GM23338 (cell line): ENCODE results near the gene INHA. TPM values are rescaled to one million over a fixed set of nuclear protein-coding genes. Genes with fewer than 3 reads are reported as not detected.

ENCODE experiments used
- ATAC-seq: fragments of 200-7000 bp; cut with Tn5 transposase; 3 replicates; pipeline ENCODE4 v1.9.1; 2020
- DNase-seq: peaks from one replicate; pipeline ENCODE4 v3.0.0-alpha.2; 2015; ENCODE audit warnings: low spot score
- H2AFZ ChIP-seq: fragments of 200-600 bp; sonication (generic); 2 replicates; pipeline ENCODE4 v1.8.0; 2016; ENCODE audit warnings: antibody characterized with exemption, mild to moderate bottlenecking, moderate library complexity
- H3F3A ChIP-seq: fragments of 200-600 bp; sonication (generic); replicated peaks from 2 replicates; pipeline ENCODE4 v1.8.0; 2017; ENCODE audit warnings: antibody characterized with exemption, mixed run types, low read depth
- H3K27ac ChIP-seq: fragments of 200-600 bp; sonication (generic); 2 replicates; pipeline ENCODE4 v1.6.1; 2016; ENCODE audit warnings: low read depth
- H3K27me3 ChIP-seq: fragments of 200-600 bp; sonication (generic); 2 replicates; pipeline ENCODE4 v1.8.0; 2016; ENCODE audit warnings: mild to moderate bottlenecking, mixed run types, moderate library complexity; ENCODE audit not compliant: insufficient read depth
- H3K36me3 ChIP-seq: fragments of 200-600 bp; sonication (generic); 2 replicates; pipeline ENCODE4 v1.8.0; 2016; ENCODE audit warnings: mild to moderate bottlenecking; ENCODE audit not compliant: insufficient read depth
- H3K4me1 ChIP-seq: fragments of 200-600 bp; sonication (generic); 2 replicates; pipeline ENCODE4 v1.8.0; 2016; ENCODE audit warnings: mild to moderate bottlenecking, moderate library complexity; ENCODE audit not compliant: insufficient read depth
- H3K4me2 ChIP-seq: fragments of 200-600 bp; sonication (generic); 2 replicates; pipeline ENCODE4 v1.7.1; 2017; ENCODE audit warnings: mixed run types
- H3K4me3 ChIP-seq: fragments of 200-600 bp; sonication (generic); 2 replicates; pipeline ENCODE4 v1.6.1; 2016; ENCODE audit warnings: mixed run types
- H3K79me2 ChIP-seq: fragments of 200-600 bp; sonication (generic); replicated peaks from 2 replicates; pipeline ENCODE4 v1.8.0; 2017; ENCODE audit warnings: mild to moderate bottlenecking; ENCODE audit not compliant: insufficient read depth
- H3K9me2 ChIP-seq: fragments of 200-600 bp; sonication (generic); 2 replicates; pipeline ENCODE4 v1.8.0; 2017; ENCODE audit not compliant: insufficient read depth
- H4K20me1 ChIP-seq: fragments of 200-600 bp; sonication (generic); replicated peaks from 2 replicates; pipeline ENCODE4 v1.8.0; 2017; ENCODE audit warnings: mild to moderate bottlenecking; ENCODE audit not compliant: insufficient read depth
- H3K27ac Mint-ChIP-seq: 2 replicates; pipeline ENCODE4 v1.8.0; 2020; ENCODE audit warnings: inconsistent platforms, mild to moderate bottlenecking, moderate library complexity, mixed read lengths
- H3K27me3 Mint-ChIP-seq: 3 replicates; pipeline ENCODE4 v1.8.0; 2022; ENCODE audit warnings: low read depth, mild to moderate bottlenecking, moderate library complexity, mixed read lengths, inconsistent platforms; ENCODE audit not compliant: insufficient read depth, poor library complexity
- H3K36me3 Mint-ChIP-seq: 3 replicates; pipeline ENCODE4 v1.8.0; 2021; ENCODE audit warnings: low read depth, mild to moderate bottlenecking, inconsistent platforms, moderate library complexity, mixed read lengths
- H3K4me1 Mint-ChIP-seq: 3 replicates; pipeline ENCODE4 v1.8.0; 2020; ENCODE audit warnings: mild to moderate bottlenecking, inconsistent platforms, mixed read lengths
- H3K4me3 Mint-ChIP-seq: 3 replicates; pipeline ENCODE4 v1.8.0; 2021; ENCODE audit warnings: moderate library complexity, mild to moderate bottlenecking, inconsistent platforms, mixed read lengths
- H3K9me3 Mint-ChIP-seq: 3 replicates; pipeline ENCODE4 v1.8.0; 2020; ENCODE audit warnings: moderate library complexity, mild to moderate bottlenecking, inconsistent platforms, mixed read lengths
- CREB1 ChIP-seq: fragments of 250-450 bp; sonication (Bioruptor Pico); IDR thresholded peaks from 2 replicates; pipeline ENCODE4 v1.5.0; 2020; ENCODE audit warnings: low read depth, mild to moderate bottlenecking, moderate library complexity
- CTCF ChIP-seq, 2 experiments: fragments of 200-600 bp in 1 of 2; sonication (generic) in 1 of 2; conservative IDR thresholded peaks; 2 replicates each; pipeline versions ENCODE4 v1.5.1 to v1.6.1; 2016 to 2017; ENCODE audit warnings: antibody characterized with exemption in 2 of 2, low read depth in 2 of 2, mild to moderate bottlenecking in 2 of 2, moderate library complexity in 1 of 2
- ETS1 ChIP-seq: IDR thresholded peaks from 2 replicates; pipeline ENCODE4 v1.6.1; 2016; ENCODE audit warnings: antibody characterized with exemption
- EZH2phosphoT487 ChIP-seq: fragments of 200-600 bp; sonication (generic); IDR thresholded peaks from one replicate; pipeline ENCODE4 v1.8.1; 2018; ENCODE audit warnings: antibody characterized with exemption; ENCODE audit not compliant: unreplicated experiment
- JUNB ChIP-seq: IDR thresholded peaks from one replicate; pipeline ENCODE4 v1.6.1; 2016; ENCODE audit warnings: antibody characterized with exemption; ENCODE audit not compliant: unreplicated experiment
- NANOG ChIP-seq: IDR thresholded peaks from 2 replicates; pipeline ENCODE4 v1.6.1; 2016; ENCODE audit warnings: antibody characterized with exemption, borderline replicate concordance
- POLR2AphosphoS5 ChIP-seq: IDR thresholded peaks from 2 replicates; pipeline ENCODE4 v1.6.1; 2016; ENCODE audit warnings: antibody characterized with exemption, low read depth
- REST ChIP-seq: IDR thresholded peaks from one replicate; pipeline ENCODE4 v1.6.1; 2018; ENCODE audit warnings: antibody characterized with exemption; ENCODE audit not compliant: unreplicated experiment
- STAT1 ChIP-seq: IDR thresholded peaks from one replicate; pipeline ENCODE4 v1.6.1; 2016; ENCODE audit warnings: antibody characterized with exemption; ENCODE audit not compliant: unreplicated experiment
- ZNF331 ChIP-seq: fragments of 250-450 bp; sonication (Bioruptor Pico); IDR thresholded peaks from 2 replicates; pipeline ENCODE4 v1.5.0; 2020; ENCODE audit warnings: low read depth, mild to moderate bottlenecking, moderate library complexity
- ZNF462 ChIP-seq: fragments of 250-450 bp; sonication (Bioruptor Pico); IDR thresholded peaks from 2 replicates; pipeline ENCODE4 v1.5.0; 2020; ENCODE audit warnings: mild to moderate bottlenecking, moderate library complexity
- polyA plus RNA-seq: library from polyadenylated mRNA; unstranded; fragments of >200 nt; fragmentation: Nextera tagmentation; extraction: Ambion mirVana; gene quantifications from 2 replicates; pipeline ENCODE4 v1.2.1, GENCODE V29; 2016
- total RNA-seq: library from RNA; depleted of rRNA; stranded (reverse); fragments of >200 nt; shearing (Covaris generic); gene quantifications from 2 replicates; pipeline ENCODE4 v1.2.3, GENCODE V29; 2014

Gene INHA
- total and polyA plus RNA-seq, 2 experiments from 2014 or later, result 1.5 to 1.6 TPM

- no peak overlapping the region for H3K27ac Mint-ChIP-seq
- H3K79me2 ChIP-seq, result peaks cover 6% of the 10 kb centered on the region; the same call in 1 of the 2 replicates
- H3K27me3 Mint-ChIP-seq, result peaks cover 28% of the 10 kb centered on the region
Measured at GRCh38 chr2:219559156-219559915, 12.8 kb upstream of the INHA start.

More at GRCh38 chr2:219559156-219559915, 12.8 kb upstream of the INHA start:
- TF ChIP-seq EZH2phosphoT487, result no peak
- TF ChIP-seq ETS1, result no peak
- TF ChIP-seq STAT1, result no peak
- no peak for TF ChIP-seq ZNF331
- no peak for TF ChIP-seq NANOG
- no peak for TF ChIP-seq REST
- no peak for TF ChIP-seq CREB1 (CRISPR knock-in tag)
- TF ChIP-seq CTCF (conservative IDR thresholded peaks at IDR 0.05; ENCODE audit: low read depth in 2 of 2), result no peak
- no peak for TF ChIP-seq JUNB
- no peak for TF ChIP-seq ZNF462 (CRISPR knock-in tag)
- TF ChIP-seq POLR2AphosphoS5, result no peak
- peaks cover 49% of the 10 kb centered on the region for H3K4me1 Mint-ChIP-seq
- peaks cover 42% of the 10 kb centered on the region for H3K4me1 ChIP-seq
- H3K27me3 ChIP-seq, result peaks cover 5% of the 10 kb centered on the region; the same call in 1 of the 2 replicates
- peak overlapping the region; percentile 7; the same call in 1 of the 2 replicates for H3K27ac ChIP-seq
- H2AFZ ChIP-seq, result no peak overlapping the region
- peak overlapping the region; percentile 23 for H3K4me2 ChIP-seq
- no peak for DNase-seq
- no peak overlapping the region for H3K4me3 ChIP-seq
- peaks cover 29% of the 10 kb centered on the region for H3K36me3 Mint-ChIP-seq
- peaks cover 20% of the 10 kb centered on the region for H3F3A ChIP-seq
- no peak for ATAC-seq
- peaks cover 4% of the 10 kb centered on the region; the same call in 1 of the 2 replicates for H3K36me3 ChIP-seq
- no peak overlapping the region for H3K4me3 Mint-ChIP-seq
- no peaks in the 10 kb centered on the region for H4K20me1 ChIP-seq
- no peaks in the 10 kb centered on the region for H3K9me2 ChIP-seq
- H3K9me3 Mint-ChIP-seq, result no peaks in the 10 kb centered on the region; the same call in 2 of the 3 replicates
